DND-41 (cell line): ENCODE data around the gene OTX2.

Experiments used
- ATAC-seq: fragments of 200-7000 bp; cut with Tn5 transposase; 3 replicates; pipeline ENCODE4 v1.9.1; 2021; ENCODE audit warnings: low read depth; ENCODE audit not compliant: insufficient read depth
- DNase-seq: peaks from one replicate; pipeline ENCODE4 v3.0.0-alpha.2; 2020
- H2AFZ ChIP-seq: 2 replicates; pipeline ENCODE4 v1.6.0; 2012; ENCODE audit warnings: low read depth, low read length
- H3K27ac ChIP-seq: 2 replicates; pipeline ENCODE4 v1.5.1; 2012; ENCODE audit warnings: low read length, inconsistent platforms
- H3K27me3 ChIP-seq: fragments of 200-600 bp; sonication (generic); 2 replicates; pipeline ENCODE4 v1.6.0; 2012; ENCODE audit warnings: low read length, mild to moderate bottlenecking, inconsistent platforms; ENCODE audit not compliant: insufficient read depth, poor library complexity
- H3K36me3 ChIP-seq: 2 replicates; pipeline ENCODE4 v1.5.1; 2012; ENCODE audit warnings: low read length, inconsistent platforms; ENCODE audit not compliant: insufficient read depth
- H3K4me1 ChIP-seq: 2 replicates; pipeline ENCODE4 v1.5.1; 2012; ENCODE audit warnings: mild to moderate bottlenecking, low read length; ENCODE audit not compliant: insufficient read depth
- H3K4me2 ChIP-seq: 2 replicates; pipeline ENCODE4 v1.6.0; 2012; ENCODE audit warnings: mild to moderate bottlenecking, moderate library complexity, low read length, inconsistent platforms; ENCODE audit not compliant: insufficient read depth
- H3K4me3 ChIP-seq, 2 experiments: fragments of 200-600 bp in 1 of 2; shearing (Covaris generic) in 1 of 2; 2 replicates each; pipeline ENCODE4 v1.5.1; 2012 to 2016; ENCODE audit warnings: inconsistent platforms in 2 of 2, low read length in 2 of 2, mild to moderate bottlenecking in 2 of 2, low read depth in 1 of 2, moderate library complexity in 1 of 2
- H3K79me2 ChIP-seq: 2 replicates; pipeline ENCODE4 v1.6.0; 2012; ENCODE audit warnings: low read length, inconsistent platforms; ENCODE audit not compliant: insufficient read depth
- H3K9ac ChIP-seq: 2 replicates; pipeline ENCODE4 v1.6.0; 2012; ENCODE audit warnings: low read depth, mild to moderate bottlenecking, inconsistent platforms, low read length, moderate library complexity
- H3K9me3 ChIP-seq: 2 replicates; pipeline ENCODE4 v1.5.1; 2012; ENCODE audit warnings: low read length, moderate library complexity, mild to moderate bottlenecking, inconsistent platforms; ENCODE audit not compliant: insufficient read depth, severe bottlenecking
- H4K20me1 ChIP-seq: 2 replicates; pipeline ENCODE4 v1.6.0; 2012; ENCODE audit warnings: low read length; ENCODE audit not compliant: insufficient read depth
- EZH2 ChIP-seq: IDR thresholded peaks from 3 replicates; pipeline ENCODE4 v1.6.1; 2012; ENCODE audit warnings: borderline replicate concordance, low read depth, mild to moderate bottlenecking, moderate library complexity, low read length, inconsistent platforms; ENCODE audit not compliant: severe bottlenecking
- TF ChIP-seq, protein P1 (sequence below): IDR thresholded peaks from 2 replicates; pipeline ENCODE4 v1.5.1; 2012; ENCODE audit warnings: borderline replicate concordance, low read length, moderate library complexity, mild to moderate bottlenecking; ENCODE audit not compliant: poor library complexity, severe bottlenecking; ENCODE audit errors: extremely low read depth

The OTX2 gene

DNA sequence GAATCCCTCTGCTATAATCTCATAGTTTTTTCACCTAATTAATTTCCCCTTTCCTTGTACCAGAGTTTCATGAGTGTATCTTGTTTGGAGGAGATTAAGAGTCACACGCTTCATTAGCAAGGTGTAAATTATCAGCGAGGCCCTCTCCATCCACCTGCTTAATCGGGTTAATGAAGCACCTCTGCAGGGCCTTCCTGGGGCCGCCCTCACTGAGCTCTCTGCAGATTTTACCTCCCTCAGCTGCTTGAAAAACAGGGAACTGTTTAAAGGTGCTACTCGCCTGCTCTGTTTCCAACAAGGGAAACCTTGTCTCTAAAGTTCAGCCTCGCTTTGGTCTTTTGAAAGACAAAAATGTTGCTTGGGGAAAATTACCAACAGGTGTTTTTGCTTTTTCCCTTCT is 35.8 kb downstream of the OTX2 start:
- Histone ChIP-seq H3K9me3 (no peaks in the 10 kb centered on the region), H3K79me2 (no peaks in the 10 kb centered on the region), H4K20me1 (no peaks in the 10 kb centered on the region), H3K4me2 (no peak overlapping the region), H2AFZ (no peak overlapping the region), H3K27ac (no peak overlapping the region), H3K9ac (no peak overlapping the region), H3K4me3 (no peak overlapping the region), H3K27me3 (peaks cover 20% of the 10 kb centered on the region), H3K36me3 (no peaks in the 10 kb centered on the region), H3K4me1 (no peaks in the 10 kb centered on the region)
- no peak for DNase-seq
- no peak for ATAC-seq
- no peak for TF ChIP-seq EZH2

DNA sequence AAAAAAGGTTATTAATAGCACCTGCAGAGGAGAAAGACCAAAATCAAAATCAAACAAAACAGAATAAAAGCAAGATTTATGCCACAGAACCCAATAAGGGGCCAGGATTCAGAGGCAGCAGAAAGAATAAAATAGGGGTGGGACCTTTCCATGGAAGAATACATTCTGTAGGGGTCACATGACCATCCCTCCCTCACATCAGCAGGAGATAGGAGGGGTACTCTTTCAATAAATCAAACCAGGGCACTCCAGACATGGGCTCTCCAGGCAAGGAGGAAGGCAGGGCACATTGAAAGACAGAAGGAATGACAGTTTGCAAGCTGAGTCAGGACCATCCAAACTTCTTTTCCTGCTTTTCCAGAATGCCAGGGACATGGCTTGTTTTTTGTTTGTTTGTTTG is 39.8 kb downstream of the OTX2 start:
- Histone ChIP-seq H3K27ac (no peak overlapping the region), H3K36me3 (no peaks in the 10 kb centered on the region), H2AFZ (no peak overlapping the region), H4K20me1 (no peaks in the 10 kb centered on the region), H3K27me3 (peaks cover 11% of the 10 kb centered on the region), H3K4me1 (no peaks in the 10 kb centered on the region), H3K4me3 (no peak overlapping the region), H3K9me3 (no peaks in the 10 kb centered on the region), H3K4me2 (no peak overlapping the region), H3K9ac (no peak overlapping the region), H3K79me2 (no peaks in the 10 kb centered on the region)
- TF ChIP-seq, protein P1, sequence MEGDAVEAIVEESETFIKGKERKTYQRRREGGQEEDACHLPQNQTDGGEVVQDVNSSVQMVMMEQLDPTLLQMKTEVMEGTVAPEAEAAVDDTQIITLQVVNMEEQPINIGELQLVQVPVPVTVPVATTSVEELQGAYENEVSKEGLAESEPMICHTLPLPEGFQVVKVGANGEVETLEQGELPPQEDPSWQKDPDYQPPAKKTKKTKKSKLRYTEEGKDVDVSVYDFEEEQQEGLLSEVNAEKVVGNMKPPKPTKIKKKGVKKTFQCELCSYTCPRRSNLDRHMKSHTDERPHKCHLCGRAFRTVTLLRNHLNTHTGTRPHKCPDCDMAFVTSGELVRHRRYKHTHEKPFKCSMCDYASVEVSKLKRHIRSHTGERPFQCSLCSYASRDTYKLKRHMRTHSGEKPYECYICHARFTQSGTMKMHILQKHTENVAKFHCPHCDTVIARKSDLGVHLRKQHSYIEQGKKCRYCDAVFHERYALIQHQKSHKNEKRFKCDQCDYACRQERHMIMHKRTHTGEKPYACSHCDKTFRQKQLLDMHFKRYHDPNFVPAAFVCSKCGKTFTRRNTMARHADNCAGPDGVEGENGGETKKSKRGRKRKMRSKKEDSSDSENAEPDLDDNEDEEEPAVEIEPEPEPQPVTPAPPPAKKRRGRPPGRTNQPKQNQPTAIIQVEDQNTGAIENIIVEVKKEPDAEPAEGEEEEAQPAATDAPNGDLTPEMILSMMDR = no peak
- no peak for TF ChIP-seq EZH2
- DNase-seq = no peak
- no peak for ATAC-seq

DNA sequence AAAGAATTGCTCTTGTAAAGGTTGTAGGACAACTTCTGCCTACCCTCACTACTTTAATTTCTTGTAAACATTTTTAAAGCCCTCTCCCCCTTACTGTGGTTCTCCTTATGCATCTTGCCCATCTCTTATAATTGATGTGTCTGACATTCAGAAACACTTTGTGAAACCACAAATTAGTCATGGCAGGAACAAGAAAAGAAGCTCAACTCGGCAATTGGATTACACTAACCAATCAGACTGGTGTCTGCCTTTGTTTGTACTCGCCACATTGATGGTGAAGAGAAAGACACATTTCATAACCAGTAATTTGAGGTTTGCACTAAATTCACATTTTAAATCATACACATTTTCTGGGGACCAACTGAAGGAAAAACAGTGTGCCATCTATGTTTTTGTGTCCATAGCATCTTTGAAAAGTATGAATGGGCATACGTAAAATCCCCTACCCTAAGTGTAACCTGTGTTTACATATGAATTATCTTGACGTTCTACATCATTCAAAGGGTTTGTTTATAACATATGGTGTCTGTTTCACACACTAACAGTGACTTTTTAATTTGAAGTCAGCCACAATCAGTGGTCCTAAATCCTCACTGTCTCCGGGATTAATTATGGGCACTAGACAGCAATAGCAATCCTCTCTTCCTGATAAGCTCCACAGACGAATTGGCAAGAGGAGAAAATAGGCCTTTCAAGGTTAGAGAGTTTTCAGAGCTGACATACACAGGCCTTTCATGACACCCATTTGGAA is 49.9 kb downstream of the OTX2 start:
- Histone ChIP-seq H3K36me3 (no peaks in the 10 kb centered on the region), H3K4me1 (no peaks in the 10 kb centered on the region), H3K27me3 (peaks cover 12% of the 10 kb centered on the region), H3K9ac (no peak overlapping the region), H3K4me2 (no peak overlapping the region), H3K79me2 (no peaks in the 10 kb centered on the region), H3K27ac (no peak overlapping the region), H3K4me3 (no peak overlapping the region), H4K20me1 (no peaks in the 10 kb centered on the region), H2AFZ (no peak overlapping the region), H3K9me3 (no peaks in the 10 kb centered on the region)
- ATAC-seq = no peak
- DNase-seq = no peak
- TF ChIP-seq EZH2 = no peak
- TF ChIP-seq, protein P1 = no peak

DNA sequence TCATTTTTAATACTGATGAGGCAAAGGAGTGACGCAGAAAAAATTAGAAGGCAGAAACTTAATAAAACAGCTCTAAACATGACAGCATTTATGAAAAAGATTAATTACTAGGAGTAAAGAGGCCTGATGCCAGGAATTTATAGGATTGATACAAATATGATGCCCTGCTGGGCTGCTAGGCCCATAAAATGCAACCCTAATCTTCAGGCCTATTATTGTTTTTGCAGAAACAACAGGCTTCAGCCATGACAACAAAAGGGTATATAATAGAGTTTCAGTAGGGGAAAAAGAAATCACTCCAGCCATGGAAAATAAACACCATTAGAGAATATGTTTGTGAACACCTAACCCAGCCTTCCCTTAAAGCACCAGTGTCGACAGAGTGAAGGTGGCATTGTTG is 50.6 kb downstream of the OTX2 start:
- no peak overlapping the region for H3K27ac ChIP-seq
- H3K4me1 ChIP-seq = no peaks in the 10 kb centered on the region
- no peak for ATAC-seq

More for the DNA sequence above, 50.6 kb downstream of the OTX2 start:
- Histone ChIP-seq H3K4me3 (no peak overlapping the region), H2AFZ (no peak overlapping the region), H3K79me2 (no peaks in the 10 kb centered on the region), H3K9ac (no peak overlapping the region), H3K9me3 (no peaks in the 10 kb centered on the region), H3K36me3 (no peaks in the 10 kb centered on the region), H3K4me2 (no peak overlapping the region), H4K20me1 (no peaks in the 10 kb centered on the region), H3K27me3 (peaks cover 8% of the 10 kb centered on the region)
- TF ChIP-seq, protein P1 = no peak
- no peak for DNase-seq
